ENCODE results near the gene SIX4.

SIX4 gene

DNA sequence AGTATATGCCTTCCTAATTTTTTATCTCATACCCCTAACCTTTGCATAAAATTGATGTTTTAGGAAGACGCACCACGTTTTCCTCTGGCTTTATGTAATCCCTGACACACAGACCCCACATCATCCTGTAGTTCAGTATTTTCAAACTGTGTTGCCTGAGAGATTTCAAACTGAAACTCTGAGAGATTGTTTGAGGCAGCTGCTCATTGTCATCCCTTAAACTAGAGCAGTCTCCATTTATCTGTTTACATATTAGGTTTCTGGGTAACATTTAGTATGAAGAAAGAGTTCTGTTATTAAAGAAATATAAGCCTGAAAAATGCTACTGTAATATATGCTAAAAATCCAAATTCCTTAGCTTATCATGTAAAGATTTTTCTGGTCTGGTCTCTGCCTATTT, 34.7 kb upstream of the SIX4 start:
- in situ Hi-C loops (cut with HindIII; ENCODE audit: low sequenced_read_pairs) = no loop called here
- no peak for DNase-seq (ENCODE audit: low read depth, low spot score)
- H3K4me3 ChIP-seq (ENCODE audit: low read depth, low read length) = no peak overlapping the region
- no peak for TF ChIP-seq CTCF (IDR thresholded peaks at IDR 0.05; ENCODE audit: low read depth, low read length)

- H3K4me3 ChIP-seq (ENCODE audit: low read depth, low read length) = no peak overlapping the region
- peak; percentile 39 for DNase-seq (ENCODE audit: low read depth, low spot score)
- in situ Hi-C loops (cut with HindIII; ENCODE audit: low sequenced_read_pairs) = no loop called here
- TF ChIP-seq CTCF (IDR thresholded peaks at IDR 0.05; ENCODE audit: low read depth, low read length) = no peak
Observed at GRCh38 chr14:60757567-60758002, 33.4 kb upstream of the SIX4 start.

GRCh38 chr14:60756847-60757246, 32.7 kb upstream of the SIX4 start:
- in situ Hi-C loops (cut with HindIII; ENCODE audit: low sequenced_read_pairs) = no loop called here
- TF ChIP-seq CTCF (IDR thresholded peaks at IDR 0.05; ENCODE audit: low read depth, low read length) = no peak
- peak; percentile 35 for DNase-seq (ENCODE audit: low read depth, low spot score)
- H3K4me3 ChIP-seq (ENCODE audit: low read depth, low read length) = no peak overlapping the region

GRCh38 chr14:60753264-60754119, 29.3 kb upstream of the SIX4 start:
- in situ Hi-C loops (cut with HindIII; ENCODE audit: low sequenced_read_pairs) = no loop called here
- no peak for TF ChIP-seq CTCF (IDR thresholded peaks at IDR 0.05; ENCODE audit: low read depth, low read length)
- peak; percentile 35 for DNase-seq (ENCODE audit: low read depth, low spot score)
- H3K4me3 ChIP-seq (ENCODE audit: low read depth, low read length) = no peak overlapping the region

DNA sequence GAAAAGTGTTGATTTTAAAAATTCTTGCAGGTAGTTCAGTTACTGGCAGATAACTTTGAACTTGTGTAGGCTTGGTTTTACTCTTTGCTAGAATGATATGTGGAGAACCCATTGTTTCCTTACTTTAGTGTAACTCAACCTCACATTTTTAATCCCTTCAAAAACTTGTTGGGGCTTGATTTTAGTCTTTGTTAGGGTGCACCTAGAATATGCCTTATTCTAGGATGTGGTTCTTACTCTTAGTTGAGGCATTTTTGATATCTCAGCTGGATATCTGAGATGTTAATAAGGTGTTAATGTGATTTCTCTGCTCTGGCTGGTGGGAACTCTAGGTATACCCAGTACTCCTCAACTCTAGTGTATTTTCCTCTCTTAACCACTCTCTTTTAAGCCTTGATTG, 20.4 kb upstream of the SIX4 start:
- no peak overlapping the region for H3K4me3 ChIP-seq (ENCODE audit: low read depth, low read length)
- in situ Hi-C loops (cut with HindIII; ENCODE audit: low sequenced_read_pairs) = no loop called here
- no peak for DNase-seq (ENCODE audit: low read depth, low spot score)
- no peak for TF ChIP-seq CTCF (IDR thresholded peaks at IDR 0.05; ENCODE audit: low read depth, low read length)

- H3K4me3 ChIP-seq (ENCODE audit: low read depth, low read length) = no peak overlapping the region
- TF ChIP-seq CTCF (IDR thresholded peaks at IDR 0.05; ENCODE audit: low read depth, low read length) = no peak
- no peak for DNase-seq (ENCODE audit: low read depth, low spot score)
- in situ Hi-C loops (cut with HindIII; ENCODE audit: low sequenced_read_pairs) = no loop called here
Observed at GRCh38 chr14:60738843-60739508, 14.8 kb upstream of the SIX4 start.

All from astrocyte of the spinal cord (primary cell).